PC-3 (cell line): Measurements from ENCODE around the gene SIPA1L3. TPM values are rescaled to one million over a fixed set of nuclear protein-coding genes. Genes with fewer than 3 reads are reported as not detected.

Experiments used
- ATAC-seq: fragments of 200-7000 bp; cut with Tn5 transposase; 2 replicates; pipeline ENCODE4 v1.9.1; 2020; ENCODE audit warnings: mild to moderate bottlenecking, moderate library complexity
- BruUV-seq: library from RNA; stranded (reverse); fragments of 400-500 nt; replicated peaks from 2 replicates; lab custom pipeline; 2021; lab: Mats Ljungman, UMichigan
- CTCF ChIA-PET: fragments of 300-600 bp; sonication (Branson Sonifier 250); formaldehyde crosslinking; loops from one replicate; lab custom pipeline; 2022; ENCODE audit warnings: antibody characterized with exemption; lab: Charles Lee
- POLR2A ChIA-PET: fragments of 300-600 bp; sonication (Branson Sonifier 250); formaldehyde crosslinking; loops from one replicate; lab custom pipeline; 2022; ENCODE audit warnings: antibody characterized with exemption; ENCODE audit not compliant: unreplicated experiment; lab: Charles Lee
- DNase-seq: peaks from one replicate; pipeline ENCODE4 v3.0.0-alpha.2; 2015
- H2AFZ ChIP-seq: fragments of 300-600 bp; sonication (generic); 2 replicates; pipeline ENCODE4 v1.6.0; 2016; ENCODE audit warnings: antibody characterized with exemption, low read length
- H3F3A ChIP-seq: fragments of 300-600 bp; sonication (generic); one replicate; pipeline ENCODE4 v1.6.0; 2017; ENCODE audit warnings: antibody characterized with exemption, low read length, control low read depth, mild to moderate bottlenecking; ENCODE audit not compliant: unreplicated experiment
- H3K27ac ChIP-seq: fragments of 300-600 bp; sonication (generic); 2 replicates; pipeline ENCODE4 v1.5.1; 2016; ENCODE audit warnings: mild to moderate bottlenecking, low read length
- H3K27me3 ChIP-seq: fragments of 300-600 bp; sonication (generic); 2 replicates; pipeline ENCODE4 v1.6.1; 2016; ENCODE audit warnings: low read length, mixed read lengths
- H3K36me3 ChIP-seq: fragments of 300-600 bp; sonication (generic); 2 replicates; pipeline ENCODE4 v1.6.1; 2016; ENCODE audit warnings: low read depth, mixed run types, low read length, mixed read lengths
- H3K4me1 ChIP-seq: fragments of 300-600 bp; sonication (generic); 2 replicates; pipeline ENCODE4 v1.5.1; 2016; ENCODE audit warnings: low read length; ENCODE audit not compliant: insufficient read depth
- H3K4me2 ChIP-seq: fragments of 300-600 bp; sonication (generic); 2 replicates; pipeline ENCODE4 v1.6.0; 2016; ENCODE audit warnings: low read length
- H3K4me3 ChIP-seq: fragments of 300-600 bp; sonication (generic); 2 replicates; pipeline ENCODE4 v1.5.1; 2016; ENCODE audit warnings: mild to moderate bottlenecking, low read length, mixed read lengths
- H3K79me2 ChIP-seq: fragments of 300-600 bp; sonication (generic); 2 replicates; pipeline ENCODE4 v1.6.1; 2017; ENCODE audit warnings: low read length, mixed read lengths
- H3K9ac ChIP-seq: fragments of 300-600 bp; sonication (generic); 2 replicates; pipeline ENCODE4 v1.6.0; 2016; ENCODE audit warnings: mild to moderate bottlenecking, low read length
- H3K9me2 ChIP-seq: fragments of 300-600 bp; sonication (generic); replicated peaks from 2 replicates; pipeline ENCODE4 v1.6.1; 2016; ENCODE audit warnings: mixed run types, low read length, mixed read lengths
- H3K9me3 ChIP-seq: fragments of 300-600 bp; sonication (generic); 2 replicates; pipeline ENCODE4 v1.6.1; 2016; ENCODE audit warnings: low read length, mixed read lengths
- H4K20me1 ChIP-seq: fragments of 300-600 bp; sonication (generic); 2 replicates; pipeline ENCODE4 v1.6.1; 2016; ENCODE audit warnings: low read length, mixed read lengths
- EZH2 ChIP-seq: fragments of 300-600 bp; sonication (generic); IDR thresholded peaks from one replicate; pipeline ENCODE4 v1.6.1; 2017; ENCODE audit warnings: antibody characterized with exemption, mild to moderate bottlenecking, low read length; ENCODE audit not compliant: unreplicated experiment
- EZH2phosphoT487 ChIP-seq: fragments of 300-600 bp; sonication (generic); IDR thresholded peaks from 2 replicates; pipeline ENCODE4 v1.6.1; 2018; ENCODE audit warnings: mild to moderate bottlenecking, antibody characterized with exemption, low read length, borderline replicate concordance
- intact Hi-C: fragments of 100-400 bp; cut with micrococcal nuclease; formaldehyde crosslinking; loops from 2 replicates; pipeline ENCODE4 v1.9.0; 2023
- total RNA-seq: library from RNA; depleted of rRNA; stranded (reverse); fragments of >200 nt; gene quantifications from 2 replicates; pipeline ENCODE4 v1.2.3, GENCODE V29; 2014
- TF ChIP-seq, protein P1 (sequence below): fragments of 300-600 bp; sonication (generic); conservative IDR thresholded peaks from 2 replicates; pipeline ENCODE4 v1.5.1; 2017; ENCODE audit warnings: antibody characterized with exemption, low read depth, mild to moderate bottlenecking, low read length

The SIPA1L3 gene
- total RNA-seq, 1 experiment from 2014 or later = 38.7 TPM

DNA sequence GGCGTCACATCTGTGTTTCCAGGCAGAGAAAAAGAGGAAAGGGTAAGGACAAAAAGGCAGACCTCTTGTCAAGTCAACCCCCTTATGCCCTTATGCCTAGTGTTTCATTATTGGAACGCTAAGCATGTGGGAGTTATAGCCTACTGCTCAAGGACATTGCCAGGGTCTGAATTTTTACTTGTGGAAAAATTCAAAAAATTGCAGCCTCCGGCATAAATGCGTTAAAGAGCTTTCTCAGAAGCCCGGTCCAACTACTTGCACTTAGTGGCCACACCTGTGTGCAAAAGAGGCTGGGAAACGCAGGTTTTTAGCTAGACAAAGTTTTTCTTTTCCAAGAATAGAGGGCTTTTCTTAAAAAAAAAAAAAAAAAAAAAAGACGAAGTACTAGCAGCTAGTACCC, 177.2 kb downstream of the SIPA1L3 start:
- ChIA-PET CTCF (no interaction called here), POLR2A (no interaction called here)

DNA sequence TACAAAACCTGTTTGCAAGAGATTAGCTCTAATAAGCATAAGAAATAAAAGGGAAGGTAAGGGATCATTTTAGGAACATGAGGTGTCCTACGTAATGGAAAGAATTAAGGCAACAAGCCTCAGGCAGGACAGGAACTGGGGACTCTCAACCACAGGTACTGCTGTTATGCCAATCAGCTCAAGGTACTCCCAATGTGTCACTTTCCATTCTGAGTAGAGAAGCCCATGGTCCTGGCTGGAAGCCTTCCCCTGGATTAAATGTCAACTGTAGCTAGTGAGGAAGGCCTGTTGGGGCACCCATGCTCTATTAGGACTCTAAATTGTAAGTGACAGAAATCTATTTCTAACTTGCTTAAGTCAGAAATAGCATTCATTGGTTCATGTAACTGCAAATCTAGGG, 182.4 kb downstream of the SIPA1L3 start:
- CTCF ChIA-PET = no interaction called here
- Histone ChIP-seq H3K27ac (no peak overlapping the region), H3K9me2 (no peaks in the 10 kb centered on the region), H3K36me3 (peaks cover 4% of the 10 kb centered on the region; the same call in 1 of the 2 replicates), H3K4me1 (no peaks in the 10 kb centered on the region), H3K9me3 (no peaks in the 10 kb centered on the region), H3K27me3 (no peaks in the 10 kb centered on the region), H3K4me3 (no peak overlapping the region), H3K79me2 (no peaks in the 10 kb centered on the region), H2AFZ (no peak overlapping the region), H3K9ac (no peak overlapping the region), H3K4me2 (no peak overlapping the region), H4K20me1 (no peaks in the 10 kb centered on the region), H3F3A (no peaks in the 10 kb centered on the region)
- POLR2A ChIA-PET = no interaction called here
- DNase-seq = no peak
- intact Hi-C loops = no loop called here
- BruUV-seq = no TSS peak
- TF ChIP-seq EZH2phosphoT487 (no peak), EZH2 (no peak)
- TF ChIP-seq, protein P1, sequence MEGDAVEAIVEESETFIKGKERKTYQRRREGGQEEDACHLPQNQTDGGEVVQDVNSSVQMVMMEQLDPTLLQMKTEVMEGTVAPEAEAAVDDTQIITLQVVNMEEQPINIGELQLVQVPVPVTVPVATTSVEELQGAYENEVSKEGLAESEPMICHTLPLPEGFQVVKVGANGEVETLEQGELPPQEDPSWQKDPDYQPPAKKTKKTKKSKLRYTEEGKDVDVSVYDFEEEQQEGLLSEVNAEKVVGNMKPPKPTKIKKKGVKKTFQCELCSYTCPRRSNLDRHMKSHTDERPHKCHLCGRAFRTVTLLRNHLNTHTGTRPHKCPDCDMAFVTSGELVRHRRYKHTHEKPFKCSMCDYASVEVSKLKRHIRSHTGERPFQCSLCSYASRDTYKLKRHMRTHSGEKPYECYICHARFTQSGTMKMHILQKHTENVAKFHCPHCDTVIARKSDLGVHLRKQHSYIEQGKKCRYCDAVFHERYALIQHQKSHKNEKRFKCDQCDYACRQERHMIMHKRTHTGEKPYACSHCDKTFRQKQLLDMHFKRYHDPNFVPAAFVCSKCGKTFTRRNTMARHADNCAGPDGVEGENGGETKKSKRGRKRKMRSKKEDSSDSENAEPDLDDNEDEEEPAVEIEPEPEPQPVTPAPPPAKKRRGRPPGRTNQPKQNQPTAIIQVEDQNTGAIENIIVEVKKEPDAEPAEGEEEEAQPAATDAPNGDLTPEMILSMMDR = no peak
- no peak for ATAC-seq

More for the DNA sequence above, 177.2 kb downstream of the SIPA1L3 start:
- Histone ChIP-seq H2AFZ (no peak overlapping the region), H4K20me1 (no peaks in the 10 kb centered on the region), H3K27me3 (no peaks in the 10 kb centered on the region), H3F3A (no peaks in the 10 kb centered on the region), H3K4me1 (peaks cover 16% of the 10 kb centered on the region), H3K79me2 (peaks cover 9% of the 10 kb centered on the region; the same call in 1 of the 2 replicates), H3K9me2 (no peaks in the 10 kb centered on the region), H3K9me3 (no peaks in the 10 kb centered on the region), H3K27ac (no peak overlapping the region), H3K9ac (no peak overlapping the region), H3K4me2 (no peak overlapping the region), H3K36me3 (no peaks in the 10 kb centered on the region), H3K4me3 (no peak overlapping the region)
- intact Hi-C loops = no loop called here
- DNase-seq (no peak), ATAC-seq (no peak)
- BruUV-seq = no TSS peak
- TF ChIP-seq EZH2 (no peak), EZH2phosphoT487 (no peak)
- TF ChIP-seq, protein P1 = no peak

DNA sequence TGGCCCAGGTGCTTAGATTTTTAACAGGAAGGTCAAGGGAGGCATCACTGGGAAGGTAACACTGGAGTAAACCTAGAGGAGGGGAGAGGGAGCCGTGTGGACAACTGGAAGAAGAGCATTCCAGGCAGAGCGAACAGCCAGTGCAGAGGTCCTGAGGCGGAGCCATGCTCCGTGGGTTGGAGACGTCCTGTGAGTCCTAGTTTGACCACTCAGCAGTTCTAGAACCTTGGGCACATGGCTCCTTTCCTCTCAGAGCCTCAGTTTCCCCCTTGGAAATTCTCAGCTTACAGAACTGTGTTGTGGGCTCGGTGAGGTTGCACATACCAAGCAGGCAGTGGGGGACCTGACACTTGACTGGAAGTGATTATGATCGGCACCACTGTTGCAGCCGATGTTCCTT, 186.1 kb downstream of the SIPA1L3 start:
- no TSS peak for BruUV-seq
- ATAC-seq = no peak
- Histone ChIP-seq H3K4me3 (no peak overlapping the region), H3F3A (no peaks in the 10 kb centered on the region), H4K20me1 (no peaks in the 10 kb centered on the region), H3K4me1 (no peaks in the 10 kb centered on the region), H3K9me2 (no peaks in the 10 kb centered on the region), H3K36me3 (peaks cover 4% of the 10 kb centered on the region; the same call in 1 of the 2 replicates), H3K27me3 (no peaks in the 10 kb centered on the region), H3K9ac (no peak overlapping the region), H2AFZ (no peak overlapping the region), H3K27ac (no peak overlapping the region), H3K79me2 (no peaks in the 10 kb centered on the region), H3K4me2 (no peak overlapping the region), H3K9me3 (no peaks in the 10 kb centered on the region)
- intact Hi-C loops = no loop called here
- TF ChIP-seq, protein P1 = no peak
- no peak for TF ChIP-seq EZH2
- no peak for TF ChIP-seq EZH2phosphoT487
- DNase-seq = no peak
- ChIA-PET POLR2A (interaction anchor here (0.6 kb wide), 1 partner anchor 161 kb away, joined by 6 read pairs; no protein-coding TSS in a partner anchor), CTCF (no interaction called here)
